ENCODE data around the gene PLGRKT.

DNA sequence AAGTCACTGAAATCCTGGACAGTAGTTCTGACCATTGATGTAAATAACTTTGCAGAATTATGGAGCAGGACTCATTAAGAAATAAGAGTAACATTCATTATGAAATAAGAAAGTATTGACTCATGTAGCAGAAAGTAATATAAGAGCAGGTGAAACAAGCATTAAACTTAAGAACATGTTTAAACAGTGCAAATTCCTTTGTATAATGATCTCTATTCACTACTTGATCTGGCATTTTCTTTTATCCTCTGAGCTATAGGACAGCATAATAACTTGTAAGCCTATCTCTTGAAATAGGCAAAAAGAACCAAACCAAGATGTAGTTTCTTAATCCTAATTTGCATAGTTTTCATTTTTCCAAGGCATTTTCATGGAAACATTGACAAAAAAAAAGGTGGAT, 42.3 kb downstream of the PLGRKT start:
- TF ChIP-seq CTCF (IDR thresholded peaks at IDR 0.05; ENCODE audit: low read depth, low read length, missing input control) (no peak), JUND (IDR thresholded peaks at IDR 0.05) (no peak), EGR1 (IDR thresholded peaks at IDR 0.05; ENCODE audit: low read depth in 2 of 2) (no peak), REST (IDR thresholded peaks at IDR 0.05) (no peak), YY1 (IDR thresholded peaks at IDR 0.05) (no peak), RXRA (IDR thresholded peaks at IDR 0.05) (no peak), FOXA1 (IDR thresholded peaks at IDR 0.05) (no peak), NR2F2 (IDR thresholded peaks at IDR 0.05) (no peak), SP1 (IDR thresholded peaks at IDR 0.05) (no peak)
- TF ChIP-seq, protein P1, sequence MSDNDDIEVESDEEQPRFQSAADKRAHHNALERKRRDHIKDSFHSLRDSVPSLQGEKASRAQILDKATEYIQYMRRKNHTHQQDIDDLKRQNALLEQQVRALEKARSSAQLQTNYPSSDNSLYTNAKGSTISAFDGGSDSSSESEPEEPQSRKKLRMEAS (IDR thresholded peaks at IDR 0.05) = no peak
- TF ChIP-seq, protein P2, sequence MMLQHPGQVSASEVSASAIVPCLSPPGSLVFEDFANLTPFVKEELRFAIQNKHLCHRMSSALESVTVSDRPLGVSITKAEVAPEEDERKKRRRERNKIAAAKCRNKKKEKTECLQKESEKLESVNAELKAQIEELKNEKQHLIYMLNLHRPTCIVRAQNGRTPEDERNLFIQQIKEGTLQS (IDR thresholded peaks at IDR 0.05) = no peak
